PC-9 (cell line): ENCODE data around the gene FLNB. TPM values are rescaled to one million over a fixed set of nuclear protein-coding genes. Genes with fewer than 3 reads are reported as not detected.

Experiments used
- BruUV-seq: library from RNA; stranded (reverse); fragments of 400-500 nt; replicated peaks from 2 replicates; lab custom pipeline; 2021; lab: Mats Ljungman, UMichigan
- CTCF ChIA-PET: fragments of 300-600 bp; sonication (Branson Sonifier 250); formaldehyde crosslinking; loops from one replicate; lab custom pipeline; 2022; ENCODE audit warnings: antibody characterized with exemption; lab: Charles Lee
- POLR2A ChIA-PET: fragments of 300-600 bp; sonication (Branson Sonifier 250); formaldehyde crosslinking; loops from one replicate; lab custom pipeline; 2022; ENCODE audit warnings: antibody characterized with exemption; ENCODE audit not compliant: unreplicated experiment; lab: Charles Lee
- DNase-seq, 2 experiments: peaks; one replicate each; pipeline versions ENCODE4 v3.0.0 to v3.0.0-alpha.2; 2015 to 2022; ENCODE audit warnings: mixed read lengths in 1 of 2
- H2AFZ ChIP-seq: fragments of 200-600 bp; sonication (generic); 2 replicates; pipeline ENCODE4 v1.8.1; 2017; ENCODE audit warnings: antibody characterized with exemption
- H3F3A ChIP-seq: fragments of 200-600 bp; sonication (generic); 2 replicates; pipeline ENCODE4 v1.8.1; 2017; ENCODE audit warnings: antibody characterized with exemption, mild to moderate bottlenecking, low read depth; ENCODE audit not compliant: insufficient read depth
- H3K27ac ChIP-seq: fragments of 200-600 bp; sonication (generic); 2 replicates; pipeline ENCODE4 v1.6.1; 2016; ENCODE audit warnings: mixed run types
- H3K27me3 ChIP-seq: fragments of 200-600 bp; sonication (generic); 2 replicates; pipeline ENCODE4 v1.6.1; 2016; ENCODE audit warnings: low read depth, mixed run types; ENCODE audit not compliant: insufficient read depth
- H3K36me3 ChIP-seq: fragments of 200-600 bp; sonication (generic); 2 replicates; pipeline ENCODE4 v1.6.1; 2016; ENCODE audit warnings: low read depth, mixed run types
- H3K4me1 ChIP-seq: fragments of 200-600 bp; sonication (generic); replicated peaks from 2 replicates; pipeline ENCODE4 v1.6.1; 2016; ENCODE audit warnings: mixed run types; ENCODE audit not compliant: insufficient read depth
- H3K4me2 ChIP-seq: fragments of 200-600 bp; sonication (generic); 2 replicates; pipeline ENCODE4 v1.6.1; 2017; ENCODE audit warnings: mixed run types
- H3K4me3 ChIP-seq: fragments of 200-600 bp; sonication (generic); 2 replicates; pipeline ENCODE4 v1.6.1; 2016; ENCODE audit warnings: mixed run types
- H3K79me2 ChIP-seq: fragments of 200-600 bp; sonication (generic); 2 replicates; pipeline ENCODE4 v1.6.1; 2017; ENCODE audit warnings: low read depth, mixed run types
- H3K9me2 ChIP-seq: fragments of 200-600 bp; sonication (generic); 2 replicates; pipeline ENCODE4 v1.8.1; 2017; ENCODE audit warnings: mild to moderate bottlenecking; ENCODE audit not compliant: insufficient read depth
- H3K9me3 ChIP-seq: fragments of 200-600 bp; sonication (generic); 2 replicates; pipeline ENCODE4 v1.8.1; 2016; ENCODE audit warnings: low read depth; ENCODE audit not compliant: insufficient read depth
- H4K20me1 ChIP-seq: fragments of 200-600 bp; sonication (generic); 2 replicates; pipeline ENCODE4 v1.8.1; 2017; ENCODE audit not compliant: insufficient read depth
- CTCF ChIP-seq: fragments of 200-600 bp; sonication (generic); conservative IDR thresholded peaks from 2 replicates; pipeline ENCODE4 v1.6.1; 2017; ENCODE audit warnings: mixed run types, antibody characterized with exemption, mild to moderate bottlenecking, moderate library complexity
- EZH2 ChIP-seq: fragments of 200-600 bp; sonication (generic); IDR thresholded peaks from 2 replicates; pipeline ENCODE4 v1.8.0; 2017; ENCODE audit warnings: antibody characterized with exemption, low read depth
- intact Hi-C: fragments of 100-400 bp; cut with micrococcal nuclease; formaldehyde crosslinking; loops from one replicate; pipeline ENCODE4 v1.10.0; 2022; ENCODE audit not compliant: unreplicated experiment
- total RNA-seq: library from RNA; stranded (reverse); gene quantifications from 2 replicates; pipeline ENCODE4 v1.2.3, GENCODE V29; 2021

FLNB gene
- total RNA-seq, 1 experiment from 2014 or later: 349 TPM

GRCh38 chr3:58074997-58075396 is 66.8 kb downstream of the FLNB start:
- ChIA-PET CTCF (no interaction called here), POLR2A (no interaction called here)
- Histone ChIP-seq H3K9me3 (no peaks in the 10 kb centered on the region), H3K79me2 (peaks cover 85% of the 10 kb centered on the region), H2AFZ (no peak overlapping the region), H3K36me3 (peaks cover 10% of the 10 kb centered on the region), H3K4me2 (no peak overlapping the region), H3K4me3 (no peak overlapping the region), H4K20me1 (peaks cover 43% of the 10 kb centered on the region), H3K4me1 (no peaks in the 10 kb centered on the region), H3F3A (peaks cover 50% of the 10 kb centered on the region; the same call in 1 of the 2 replicates), H3K9me2 (no peaks in the 10 kb centered on the region), H3K27ac (no peak overlapping the region), H3K27me3 (no peaks in the 10 kb centered on the region)
- no peak for TF ChIP-seq EZH2
- TF ChIP-seq CTCF: no peak
- intact Hi-C loops: no loop called here
- no TSS peak for BruUV-seq
- DNase-seq: no peak

GRCh38 chr3:58077596-58078285 is 69.5 kb downstream of the FLNB start:
- H3K27ac ChIP-seq: no peak overlapping the region; the same call in 1 of the 2 replicates
- H3K27me3 ChIP-seq: no peaks in the 10 kb centered on the region

GRCh38 chr3:58078610-58079009 is 70.4 kb downstream of the FLNB start:
- CTCF ChIA-PET: no interaction called here
- Histone ChIP-seq H3K4me2 (no peak overlapping the region), H3F3A (peaks cover 42% of the 10 kb centered on the region; the same call in 1 of the 2 replicates), H3K4me1 (no peaks in the 10 kb centered on the region), H3K27ac (no peak overlapping the region), H3K27me3 (no peaks in the 10 kb centered on the region), H3K79me2 (peaks cover 70% of the 10 kb centered on the region), H3K4me3 (no peak overlapping the region), H2AFZ (no peak overlapping the region), H3K36me3 (peaks cover 10% of the 10 kb centered on the region), H3K9me3 (no peaks in the 10 kb centered on the region), H4K20me1 (peaks cover 45% of the 10 kb centered on the region), H3K9me2 (no peaks in the 10 kb centered on the region)
- TF ChIP-seq EZH2 (no peak), CTCF (no peak)
- intact Hi-C loops: no loop called here
- no TSS peak for BruUV-seq
- POLR2A ChIA-PET: interaction anchor here (0.7 kb wide), 1 partner anchor 78 kb away, joined by 7 read pairs; no protein-coding TSS in a partner anchor
- DNase-seq: no peak

More at GRCh38 chr3:58077596-58078285, 69.5 kb downstream of the FLNB start:
- Histone ChIP-seq H3K36me3 (peaks cover 10% of the 10 kb centered on the region), H2AFZ (no peak overlapping the region), H3K9me2 (no peaks in the 10 kb centered on the region), H3K79me2 (peaks cover 75% of the 10 kb centered on the region), H3F3A (peaks cover 41% of the 10 kb centered on the region; the same call in 1 of the 2 replicates), H3K4me2 (no peak overlapping the region), H3K4me3 (no peak overlapping the region), H3K9me3 (no peaks in the 10 kb centered on the region), H4K20me1 (peaks cover 48% of the 10 kb centered on the region), H3K4me1 (no peaks in the 10 kb centered on the region)
- no TSS peak for BruUV-seq
- ChIA-PET POLR2A (no interaction called here), CTCF (no interaction called here)
- intact Hi-C loops: no loop called here
- no peak for DNase-seq
- TF ChIP-seq EZH2: no peak
- TF ChIP-seq CTCF: no peak
